GM06990 (cell line): Measurements from ENCODE around the gene NEK10.

Experiments used
- DNase-seq: peaks from one replicate; pipeline ENCODE4 v3.0.0-alpha.2; 2011; ENCODE audit not compliant: insufficient read length; ENCODE audit errors: extremely low read depth
- H3K27me3 ChIP-seq: replicated peaks from 2 replicates; pipeline ENCODE4 v1.6.0; 2011; ENCODE audit warnings: low read length; ENCODE audit not compliant: control insufficient read depth, insufficient read depth
- H3K36me3 ChIP-seq: 2 replicates; pipeline ENCODE4 v1.5.1; 2011; ENCODE audit warnings: low read length; ENCODE audit not compliant: control insufficient read depth, insufficient read depth
- H3K4me3 ChIP-seq: replicated peaks from 2 replicates; pipeline ENCODE4 v1.5.1; 2011; ENCODE audit warnings: low read depth, mild to moderate bottlenecking, control low read depth, low read length
- CTCF ChIP-seq: IDR thresholded peaks from 2 replicates; pipeline ENCODE4 v1.5.1; 2011; ENCODE audit warnings: low read length, control low read depth, mild to moderate bottlenecking, inconsistent platforms; ENCODE audit not compliant: insufficient read depth, poor library complexity, severe bottlenecking

NEK10 gene

DNA sequence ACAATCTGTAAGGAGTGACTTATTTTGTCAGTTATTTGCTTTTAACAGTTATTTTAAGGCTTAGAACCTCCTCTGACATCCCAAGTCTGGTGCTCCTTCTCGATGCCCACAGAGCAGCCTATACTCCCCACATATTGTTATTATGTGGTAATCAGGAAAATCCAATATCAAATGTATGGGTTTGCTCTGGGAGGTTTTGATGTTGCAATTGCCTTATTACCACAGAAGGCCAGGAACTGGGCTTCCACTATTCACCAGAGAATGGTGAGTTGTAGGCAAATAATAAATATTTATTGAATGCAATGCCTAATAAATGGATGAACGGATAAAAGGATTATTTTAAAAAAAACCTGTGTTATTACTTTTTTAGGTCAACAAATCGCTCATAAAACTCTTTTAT is 12.2 kb downstream of the NEK10 start:
- H3K36me3 ChIP-seq: no peaks in the 10 kb centered on the region
- no peaks in the 10 kb centered on the region for H3K27me3 ChIP-seq
- no peak overlapping the region for H3K4me3 ChIP-seq
- DNase-seq: no peak
- TF ChIP-seq CTCF: no peak

DNA sequence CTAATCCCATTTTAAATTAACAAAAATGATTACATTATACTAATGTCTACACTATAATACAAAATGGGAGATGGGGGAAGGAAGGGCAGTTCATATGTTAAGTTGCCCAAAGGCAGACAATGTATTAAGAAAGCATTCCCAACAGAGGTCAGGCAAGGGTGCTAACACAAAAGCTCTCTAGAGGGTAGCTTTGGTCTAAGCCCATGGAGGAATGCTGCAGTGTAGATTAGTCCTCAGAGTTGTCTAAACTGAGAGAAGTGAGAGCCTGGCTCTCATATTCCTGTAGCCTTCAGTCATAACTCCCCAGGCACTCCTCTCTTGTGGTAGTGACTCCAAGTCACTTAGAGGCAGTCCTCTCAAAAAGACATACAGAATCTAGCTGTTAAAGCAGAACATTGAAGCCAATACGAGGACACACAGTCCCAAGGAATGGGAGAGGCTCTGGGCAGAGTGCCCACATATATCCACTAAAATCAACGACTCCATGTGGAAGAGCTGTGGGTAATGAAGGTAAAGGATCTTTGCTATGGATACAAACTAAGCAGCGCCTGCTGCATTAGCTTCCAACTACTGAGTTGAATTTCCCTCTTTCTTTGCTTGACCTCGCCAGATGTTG is 14.5 kb downstream of the NEK10 start:
- Histone ChIP-seq H3K36me3 (no peaks in the 10 kb centered on the region), H3K4me3 (no peak overlapping the region), H3K27me3 (no peaks in the 10 kb centered on the region)
- no peak for DNase-seq
- no peak for TF ChIP-seq CTCF

GRCh38 chr3:27354161-27354560 is 15.0 kb downstream of the NEK10 start:
- TF ChIP-seq CTCF: no peak
- no peak for DNase-seq
- Histone ChIP-seq H3K27me3 (no peaks in the 10 kb centered on the region), H3K36me3 (no peaks in the 10 kb centered on the region), H3K4me3 (no peak overlapping the region)

DNA sequence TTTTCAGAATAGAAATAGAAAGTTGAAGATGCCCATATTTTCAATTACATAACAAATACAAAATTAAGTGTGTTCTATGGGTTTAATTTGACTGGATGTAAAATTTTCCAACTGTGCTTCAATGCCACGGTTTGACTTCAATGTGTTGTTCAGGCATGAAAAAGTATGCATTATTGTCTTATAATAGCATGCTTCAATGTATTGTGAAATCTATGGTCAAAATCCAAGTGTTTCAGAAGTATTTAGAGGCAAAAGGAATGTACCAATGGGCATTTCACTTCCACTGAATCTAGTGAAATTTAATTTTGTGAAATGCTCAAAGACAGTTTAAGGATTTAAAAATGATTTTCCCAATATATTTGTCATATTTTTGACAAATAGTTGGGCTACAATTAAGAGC is 16.0 kb downstream of the NEK10 start:
- no peak for TF ChIP-seq CTCF
- Histone ChIP-seq H3K27me3 (no peaks in the 10 kb centered on the region), H3K4me3 (no peak overlapping the region), H3K36me3 (no peaks in the 10 kb centered on the region)
- no peak for DNase-seq

- H3K27me3 ChIP-seq: no peaks in the 10 kb centered on the region
- DNase-seq: no peak
- no peak overlapping the region for H3K4me3 ChIP-seq
- no peaks in the 10 kb centered on the region for H3K36me3 ChIP-seq
- no peak for TF ChIP-seq CTCF
Measured at GRCh38 chr3:27352047-27352446, 17.1 kb downstream of the NEK10 start.

- Histone ChIP-seq H3K36me3 (no peaks in the 10 kb centered on the region), H3K4me3 (no peak overlapping the region), H3K27me3 (no peaks in the 10 kb centered on the region)
- no peak for DNase-seq
- TF ChIP-seq CTCF: no peak
Measured at GRCh38 chr3:27349832-27350231, 19.4 kb downstream of the NEK10 start.
